IMR-90 (cell line): ENCODE results near the gene DOCK2. TPM values are rescaled to one million over a fixed set of nuclear protein-coding genes. Genes with fewer than 3 reads are reported as not detected.

Experiments used
- ATAC-seq: fragments of 200-7000 bp; cut with Tn5 transposase; 2 replicates; pipeline ENCODE4 v1.9.1; 2020; ENCODE audit warnings: low read depth, mild to moderate bottlenecking, moderate library complexity
- BruUV-seq: library from RNA; stranded (reverse); fragments of 400-500 nt; replicated peaks from 2 replicates; lab custom pipeline; 2021; lab: Mats Ljungman, UMichigan
- CTCF ChIA-PET: fragments of 300-600 bp; formaldehyde crosslinking; extraction: SDS; loops from one replicate; lab custom pipeline; 2021; ENCODE audit warnings: antibody characterized with exemption; lab: Yijun Ruan, JAX
- POLR2A ChIA-PET: fragments of 300-600 bp; sonication (Branson Sonifier 250); formaldehyde crosslinking; loops from one replicate; lab custom pipeline; 2022; ENCODE audit warnings: antibody characterized with exemption; ENCODE audit not compliant: unreplicated experiment; lab: Charles Lee
- DNase-seq: peaks from one replicate; pipeline ENCODE4 v3.0.0; 2013
- H2AFZ ChIP-seq: replicated peaks from 2 replicates; pipeline ENCODE3; 2013; ENCODE audit warnings: low read length, mild to moderate bottlenecking; ENCODE audit not compliant: poor library complexity
- H2AK5ac ChIP-seq: 2 replicates; pipeline ENCODE4 v1.6.1; 2013; ENCODE audit warnings: low read depth, low read length, inconsistent platforms
- H2AK9ac ChIP-seq: replicated peaks from 2 replicates; pipeline ENCODE3; 2013; ENCODE audit warnings: mild to moderate bottlenecking, low read depth, low read length, moderate library complexity; ENCODE audit not compliant: poor library complexity
- H2BK120ac ChIP-seq: 2 replicates; pipeline ENCODE4 v1.6.1; 2013; ENCODE audit warnings: low read depth, low read length, inconsistent platforms
- H2BK15ac ChIP-seq: 3 replicates; pipeline ENCODE4 v1.6.1; 2013; ENCODE audit warnings: low read depth, low read length, inconsistent platforms
- H2BK20ac ChIP-seq: 2 replicates; pipeline ENCODE4 v1.6.1; 2013; ENCODE audit warnings: low read depth, mild to moderate bottlenecking, inconsistent platforms, low read length, moderate library complexity
- H2BK5ac ChIP-seq: 2 replicates; pipeline ENCODE4 v1.6.1; 2013; ENCODE audit warnings: mild to moderate bottlenecking, low read depth, low read length, inconsistent platforms; ENCODE audit not compliant: poor library complexity, severe bottlenecking
- H3K14ac ChIP-seq: replicated peaks from 2 replicates; pipeline ENCODE4 v1.6.1; 2013; ENCODE audit warnings: low read depth, low read length, inconsistent platforms
- H3K18ac ChIP-seq: 2 replicates; pipeline ENCODE4 v1.6.1; 2013; ENCODE audit warnings: low read depth, low read length, control low read depth
- H3K23ac ChIP-seq: 2 replicates; pipeline ENCODE4 v1.6.1; 2013; ENCODE audit warnings: low read depth, low read length, inconsistent platforms
- H3K27ac ChIP-seq: 2 replicates; pipeline ENCODE4 v1.5.1; 2013; ENCODE audit warnings: mild to moderate bottlenecking, control low read depth, low read length; ENCODE audit not compliant: insufficient read depth
- H3K27me3 ChIP-seq: 2 replicates; pipeline ENCODE4 v1.6.1; 2013; ENCODE audit warnings: low read length; ENCODE audit not compliant: control insufficient read depth, insufficient read depth
- H3K36me3 ChIP-seq: 2 replicates; pipeline ENCODE4 v1.6.1; 2013; ENCODE audit warnings: low read length, mixed read lengths; ENCODE audit not compliant: control insufficient read depth, insufficient read depth
- H3K4ac ChIP-seq: 2 replicates; pipeline ENCODE4 v1.6.1; 2013; ENCODE audit warnings: low read depth, low read length, inconsistent platforms
- H3K4me1 ChIP-seq: 2 replicates; pipeline ENCODE4 v1.6.1; 2013; ENCODE audit warnings: low read length, mixed read lengths; ENCODE audit not compliant: control insufficient read depth, insufficient read depth
- H3K4me2 ChIP-seq: 2 replicates; pipeline ENCODE4 v1.6.1; 2013; ENCODE audit warnings: low read depth, mild to moderate bottlenecking, control low read depth, low read length, moderate library complexity
- H3K4me3 ChIP-seq: 2 replicates; pipeline ENCODE4 v1.5.1; 2013; ENCODE audit warnings: low read depth, mild to moderate bottlenecking, control low read depth, low read length, moderate library complexity; ENCODE audit not compliant: insufficient read depth
- H3K56ac ChIP-seq: 2 replicates; pipeline ENCODE4 v1.6.1; 2013; ENCODE audit warnings: low read length, inconsistent platforms; ENCODE audit not compliant: insufficient read depth; ENCODE audit errors: extremely low read depth
- H3K79me1 ChIP-seq, 2 experiments: 2 replicates each; pipeline ENCODE4 v1.6.1; 2013; ENCODE audit warnings: low read length in 2 of 2, inconsistent platforms in 1 of 2, low read depth in 1 of 2
- H3K9ac ChIP-seq: 2 replicates; pipeline ENCODE4 v1.6.1; 2013; ENCODE audit warnings: low read depth, low read length, control low read depth
- H3K9me1 ChIP-seq: 2 replicates; pipeline ENCODE4 v1.6.1; 2013; ENCODE audit warnings: low read length, inconsistent platforms; ENCODE audit not compliant: insufficient read depth
- H3K9me3 ChIP-seq: 2 replicates; pipeline ENCODE4 v1.6.1; 2013; ENCODE audit warnings: low read length; ENCODE audit not compliant: control insufficient read depth, insufficient read depth
- H4K20me1 ChIP-seq: 2 replicates; pipeline ENCODE4 v1.6.1; 2013; ENCODE audit warnings: low read length, inconsistent platforms; ENCODE audit not compliant: insufficient read depth
- H4K5ac ChIP-seq: 2 replicates; pipeline ENCODE4 v1.6.1; 2013; ENCODE audit warnings: mild to moderate bottlenecking, low read depth, low read length, control low read depth
- H4K8ac ChIP-seq, 2 experiments: 2 replicates each; pipeline ENCODE4 v1.6.1; 2013; ENCODE audit warnings: low read depth in 2 of 2, low read length in 2 of 2, control low read depth in 1 of 2, inconsistent platforms in 1 of 2
- H4K91ac ChIP-seq: 2 replicates; pipeline ENCODE4 v1.6.1; 2013; ENCODE audit warnings: low read depth, low read length, inconsistent platforms; ENCODE audit not compliant: insufficient read depth
- BHLHE40 ChIP-seq: fragments of 150-350 bp; IDR thresholded peaks from 2 replicates; pipeline ENCODE4 v1.6.1; 2016; ENCODE audit warnings: mild to moderate bottlenecking, low read depth, low read length
- CHD1 ChIP-seq: IDR thresholded peaks from 2 replicates; pipeline ENCODE4 v1.6.1; 2012; ENCODE audit warnings: low read depth, low read length, improper control_type of control experiment
- FOS ChIP-seq: fragments of 150-350 bp; IDR thresholded peaks from 2 replicates; pipeline ENCODE4 v1.6.1; 2016; ENCODE audit warnings: low read depth, low read length
- MAFK ChIP-seq: IDR thresholded peaks from 2 replicates; pipeline ENCODE4 v1.6.1; 2012; ENCODE audit warnings: low read depth, low read length, improper control_type of control experiment
- MAZ ChIP-seq: IDR thresholded peaks from 2 replicates; pipeline ENCODE4 v1.6.1; 2012; ENCODE audit warnings: low read depth, mild to moderate bottlenecking, low read length, improper control_type of control experiment, moderate library complexity, borderline replicate concordance
- NFE2L2 ChIP-seq: fragments of 150-350 bp; IDR thresholded peaks from 2 replicates; pipeline ENCODE4 v1.6.1; 2016; ENCODE audit warnings: low read depth, mild to moderate bottlenecking, low read length
- RFX5 ChIP-seq: IDR thresholded peaks from 2 replicates; pipeline ENCODE4 v1.8.0; 2012; ENCODE audit warnings: low read depth, mild to moderate bottlenecking, low read length, moderate library complexity
- SMC3 ChIP-seq: fragments of 150-350 bp; IDR thresholded peaks from 2 replicates; pipeline ENCODE4 v1.6.1; 2016; ENCODE audit warnings: low read depth, mild to moderate bottlenecking, antibody characterized with exemption, low read length, moderate library complexity
- WGBS, 2 experiments: methylation state at CpG; one replicate each; pipeline versions ENCODE4 v1.1.5 to v1.1.7; 2013; ENCODE audit warnings: missing lambda C conversion rate in 2 of 2; ENCODE audit not compliant: insufficient read length in 1 of 2; ENCODE audit errors: extremely low coverage in 2 of 2; 5-methylcytosine and 5-hydroxymethylcytosine counted together
- dilution Hi-C: fragments of 300-500 bp; cut with HindIII; formaldehyde crosslinking; loops from one replicate; pipeline ENCODE4 v1.14.3; 2018; ENCODE audit warnings: low sequenced_read_pairs; ENCODE audit not compliant: unreplicated experiment
- in situ Hi-C: fragments of 300-500 bp; cut with MboI; formaldehyde crosslinking; loops from 3 replicates; pipeline ENCODE4 v1.14.3; 2019; ENCODE audit warnings: low sequenced_read_pairs, inconsistent platforms, mixed read lengths
- intact Hi-C: fragments of 100-400 bp; cut with micrococcal nuclease; formaldehyde crosslinking; loops from 2 replicates; pipeline ENCODE4 v1.10.0; 2022
- polyA plus RNA-seq, 3 experiments: library from polyadenylated mRNA; depleted of rRNA; stranded (reverse); fragments of >200 nt; gene quantifications; 2 replicates each; pipeline ENCODE4 v1.2.3, GENCODE V29; 2012; ENCODE audit warnings: low replicate concordance in 1 of 3
- total RNA-seq: library from RNA; depleted of rRNA; stranded (reverse); fragments of >200 nt; gene quantifications from 2 replicates; pipeline ENCODE4 v1.2.3, GENCODE V29; 2012
- TF ChIP-seq, protein P1 (sequence below): fragments of 150-350 bp; IDR thresholded peaks from 2 replicates; pipeline ENCODE4 v1.6.1; 2017; ENCODE audit warnings: mild to moderate bottlenecking, antibody characterized with exemption, low read length, low read depth

Gene DOCK2
- total and polyA plus RNA-seq, 2 of the 4 experiments (the other 2 are of a cell fraction), result 0.72 to 3.0 TPM

DNA sequence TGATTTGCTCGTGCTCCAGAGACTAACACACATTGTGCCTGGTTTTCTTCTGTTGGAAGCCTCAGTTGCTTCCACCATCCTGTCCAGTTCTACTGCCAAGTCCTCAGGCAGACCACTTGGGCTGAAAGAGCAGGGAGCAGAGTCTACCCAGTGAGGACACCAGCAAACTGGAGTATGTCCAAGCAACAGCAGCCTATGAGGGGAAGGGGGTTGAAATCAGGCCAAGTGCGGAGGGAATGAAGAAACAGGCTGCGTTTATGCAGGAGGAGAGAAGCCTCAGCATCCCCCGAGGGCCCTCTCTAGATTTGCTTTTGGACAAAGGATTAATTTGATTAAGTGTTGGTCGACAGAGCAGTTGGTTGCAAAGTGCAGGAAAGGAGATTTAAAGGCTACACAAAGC is 14.5 kb downstream of the DOCK2 start:
- Histone ChIP-seq H4K91ac (peak overlapping the region; percentile 94), H3K56ac (peak overlapping the region; percentile 63; the same call in 1 of the 2 replicates), H3K23ac (peak overlapping the region; percentile 94), H3K79me1 (0 out of 4 replicates have a peak, but pooled peaks cover 0 to 5% of the 10 kb centered on the region in 2 experiments), H2AK9ac (peak overlapping the region; percentile 59), H3K9me3 (no peaks in the 10 kb centered on the region), H2BK5ac (peak overlapping the region; percentile 98), H2AFZ (peak overlapping the region; percentile 82), H4K20me1 (no peaks in the 10 kb centered on the region), H3K18ac (peak overlapping the region; percentile 92), H3K27me3 (no peaks in the 10 kb centered on the region), H3K4ac (peak overlapping the region; percentile 94), H3K9ac (no peak overlapping the region), H3K4me1 (peaks cover 26% of the 10 kb centered on the region), H2AK5ac (peak overlapping the region; percentile 97), H3K27ac (peak overlapping the region; percentile 70), H3K9me1 (peaks cover 24% of the 10 kb centered on the region), H4K8ac (peak overlapping the region; percentile 83 to 93), H2BK20ac (peak overlapping the region; percentile 96), H2BK15ac (peak overlapping the region; percentile 93), H4K5ac (peak overlapping the region; percentile 92), H2BK120ac (peak overlapping the region; percentile 96), H3K36me3 (no peaks in the 10 kb centered on the region), H3K4me2 (peak overlapping the region; percentile 76), H3K4me3 (0 out of 2 replicates have a peak overlapping the region, but pooled peaks have one; percentile 7), H3K14ac (peak overlapping the region; percentile 89)
- in situ Hi-C loops, result no loop called here
- intact Hi-C loops, result no loop called here
- 25% methylated on average over 3 of the region's 5 CpGs; no CpG with 5 or more reads in 1 of the 2 experiments for WGBS, 2 experiments
- DNase-seq, result no peak
- ATAC-seq, result peak; percentile 18
- POLR2A ChIA-PET, result no interaction called here
- TF ChIP-seq NFE2L2, result no peak
- TF ChIP-seq MAFK, result no peak
- TF ChIP-seq MAZ, result no peak
- TF ChIP-seq CHD1, result no peak
- TF ChIP-seq, protein P1, sequence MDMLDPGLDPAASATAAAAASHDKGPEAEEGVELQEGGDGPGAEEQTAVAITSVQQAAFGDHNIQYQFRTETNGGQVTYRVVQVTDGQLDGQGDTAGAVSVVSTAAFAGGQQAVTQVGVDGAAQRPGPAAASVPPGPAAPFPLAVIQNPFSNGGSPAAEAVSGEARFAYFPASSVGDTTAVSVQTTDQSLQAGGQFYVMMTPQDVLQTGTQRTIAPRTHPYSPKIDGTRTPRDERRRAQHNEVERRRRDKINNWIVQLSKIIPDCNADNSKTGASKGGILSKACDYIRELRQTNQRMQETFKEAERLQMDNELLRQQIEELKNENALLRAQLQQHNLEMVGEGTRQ, result no peak
- TF ChIP-seq RFX5, result no peak
- TF ChIP-seq FOS, result no peak
- no peak for TF ChIP-seq BHLHE40
- no peak for TF ChIP-seq SMC3
- no TSS peak for BruUV-seq
- dilution Hi-C loops, result no loop called here
- CTCF ChIA-PET, result no interaction called here
